HepG2 (cell line): ENCODE results near the gene ARHGAP10. TPM values are rescaled to one million over a fixed set of nuclear protein-coding genes. Genes with fewer than 3 reads are reported as not detected.

Experiments used
- ATAC-seq: fragments of 200-7000 bp; cut with Tn5 transposase; 3 replicates; pipeline ENCODE4 v1.9.1; 2020; ENCODE audit warnings: mild to moderate bottlenecking, moderate library complexity
- BruUV-seq: library from RNA; stranded (reverse); fragments of 400-500 nt; replicated peaks from 2 replicates; lab custom pipeline; 2021; lab: Mats Ljungman, UMichigan
- CTCF ChIA-PET: fragments of 300-600 bp; formaldehyde crosslinking; extraction: SDS; loops from one replicate; lab custom pipeline; 2021; ENCODE audit warnings: low total read pairs, inconsistent platforms, low intra/inter-chr PET ratio; lab: Yijun Ruan, JAX
- POLR2A ChIA-PET: fragments of 350-600 bp; sonication (Branson Sonifier 250); formaldehyde crosslinking; loops from one replicate; lab custom pipeline; 2020; ENCODE audit warnings: antibody characterized with exemption, inconsistent platforms; lab: Yijun Ruan, JAX
- DNase-seq: peaks from one replicate; pipeline ENCODE4 v3.0.0-alpha.2; 2015; ENCODE audit warnings: low spot score
- FAIRE-seq: peaks from 3 replicates; lab custom pipeline; 2011; peaks lifted over from hg19 to GRCh38; lab: Jason Lieb, UNC
- H2AFZ ChIP-seq: one replicate; pipeline ENCODE4 v1.6.1; 2011; ENCODE audit warnings: low read length, inconsistent platforms
- H3K27ac ChIP-seq: fragments of 300-600 bp; 3 replicates; pipeline ENCODE4 v1.8.0; 2011; ENCODE audit warnings: mixed run types, mild to moderate bottlenecking, mixed read lengths, low read length, inconsistent platforms; ENCODE audit not compliant: insufficient read depth; ENCODE audit errors: extremely low read length
- H3K27me3 ChIP-seq, 2 experiments: fragments of 200-600 bp in 1 of 2; 2 replicates in 1 of 2; 3 replicates in 1 of 2; pipeline versions ENCODE4 v1.6.0 to v1.8.0; 2011; ENCODE audit warnings: low read length in 2 of 2, mild to moderate bottlenecking in 2 of 2, moderate library complexity in 2 of 2, inconsistent platforms in 1 of 2; ENCODE audit not compliant: insufficient read depth in 2 of 2, control insufficient read depth in 1 of 2
- H3K36me3 ChIP-seq, 2 experiments: fragments of 200-600 bp in 1 of 2; replicated peaks in 1 of 2; 2 replicates in 1 of 2; 3 replicates in 1 of 2; pipeline versions ENCODE4 v1.5.1 to v1.8.0; 2011; ENCODE audit warnings: low read length in 2 of 2, inconsistent platforms in 1 of 2; ENCODE audit not compliant: insufficient read depth in 2 of 2, control insufficient read depth in 1 of 2
- H3K4me1 ChIP-seq: 2 replicates; pipeline ENCODE4 v1.5.1; 2012; ENCODE audit warnings: low read length, inconsistent platforms; ENCODE audit not compliant: insufficient read depth
- H3K4me2 ChIP-seq: 2 replicates; pipeline ENCODE4 v1.6.0; 2011; ENCODE audit warnings: low read depth, low read length, inconsistent platforms
- H3K4me3 ChIP-seq, 3 experiments: fragments of 200-600 bp in 1 of 3; sonication (generic), shearing (Covaris generic) in 1 of 3; replicated peaks in 1 of 3; 2 replicates each; pipeline ENCODE4 v1.5.1; 2011 to 2016; ENCODE audit warnings: low read length in 3 of 3, inconsistent platforms in 2 of 3, low read depth in 2 of 3, mild to moderate bottlenecking in 2 of 3, control low read depth in 1 of 3, mixed read lengths in 1 of 3; ENCODE audit not compliant: insufficient read depth in 1 of 3
- H3K79me2 ChIP-seq: one replicate; pipeline ENCODE4 v1.6.1; 2011; ENCODE audit warnings: low read length, inconsistent platforms; ENCODE audit not compliant: insufficient read depth
- H3K9ac ChIP-seq: 2 replicates; pipeline ENCODE4 v1.6.0; 2011; ENCODE audit warnings: mild to moderate bottlenecking, low read depth, low read length, inconsistent platforms; ENCODE audit not compliant: insufficient read depth
- H3K9me3 ChIP-seq: 2 replicates; pipeline ENCODE4 v1.5.1; 2012; ENCODE audit warnings: mild to moderate bottlenecking, low read length
- H4K20me1 ChIP-seq: 2 replicates; pipeline ENCODE4 v1.6.0; 2011; ENCODE audit warnings: inconsistent platforms, mild to moderate bottlenecking, low read length, moderate library complexity; ENCODE audit not compliant: insufficient read depth
- POLR2AphosphoS2 ChIP-seq: IDR thresholded peaks from 2 replicates; pipeline ENCODE4 v1.6.1; 2011; ENCODE audit warnings: low read depth, low read length, improper control_type of control experiment
- ZNF326 ChIP-seq: sonication (generic); formaldehyde crosslinking; IDR thresholded peaks from 2 replicates; pipeline ENCODE4 v1.4.0; 2020; ENCODE audit warnings: missing genetic modification reagents, borderline replicate concordance
- ZNF33A ChIP-seq: sonication (generic); formaldehyde crosslinking; IDR thresholded peaks from 2 replicates; pipeline ENCODE4 v1.5.1; 2020; ENCODE audit warnings: missing genetic modification reagents, mild to moderate bottlenecking, moderate library complexity, borderline replicate concordance
- WGBS: methylation state at CpG from one replicate; pipeline ENCODE4 v1.1.6; 2017; ENCODE audit warnings: low lambda C conversion rate; 5-methylcytosine and 5-hydroxymethylcytosine counted together
- in situ Hi-C: cut with HindIII; loops from 2 replicates; pipeline ENCODE4 v1.10.0; 2017; ENCODE audit warnings: low pct_unique_long_range_greater_than_20kb; ENCODE audit not compliant: extremely low pct_ligation_motif_present
- intact Hi-C: fragments of 100-400 bp; cut with micrococcal nuclease; formaldehyde crosslinking; loops from one replicate; pipeline ENCODE4 v1.10.0; 2022; ENCODE audit not compliant: unreplicated experiment
- polyA plus RNA-seq, 8 experiments: library from polyadenylated mRNA; depleted of rRNA in 3 of 8; stranded (reverse) in 7 of 8; unstranded in 1 of 8; fragments of >200 nt; fragmentation: Illumina TruSeq in 4 of 8; extraction: Trizol in 4 of 8; gene quantifications; 2 replicates each; pipeline versions ENCODE4 v1.2.1 to v1.2.3, GENCODE V29; 2011 to 2016; ENCODE audit warnings: low read depth in 4 of 8, missing spikeins in 1 of 8, mixed read lengths in 1 of 8; ENCODE audit not compliant: insufficient read depth in 1 of 8
- total RNA-seq, 5 experiments: library from RNA; depleted of rRNA; stranded (reverse); fragments of >200 nt; fragmentation: Illumina TruSeq; extraction: Trizol; gene quantifications; 2 replicates each; pipeline ENCODE4 v1.2.3, GENCODE V29; 2016; ENCODE audit warnings: low read depth in 1 of 5

Gene ARHGAP10
- total and polyA plus RNA-seq, 2 of the 13 experiments (the other 11 are each of a cell fraction or from before 2014, with no cell fraction given), result 0.45 to 1.6 TPM

GRCh38 chr4:147822128-147822527 lies 90.2 kb downstream of the ARHGAP10 start:
- FAIRE-seq (no peak), ATAC-seq (peak; percentile 31; the same call in 1 of the 3 replicates), DNase-seq (peak; percentile 39)
- intact Hi-C loops, result no loop called here
- no peaks in the 10 kb centered on the region for H3K9me3 ChIP-seq
- POLR2A ChIA-PET, result no interaction called here
- no peaks in the 10 kb centered on the region for H3K79me2 ChIP-seq
- in situ Hi-C loops, result no loop called here
- H3K9ac ChIP-seq, result no peak overlapping the region
- H4K20me1 ChIP-seq, result no peaks in the 10 kb centered on the region
- H3K36me3 ChIP-seq, result no peaks in the 10 kb centered on the region
- H2AFZ ChIP-seq, result no peak overlapping the region
- no peaks in the 10 kb centered on the region for H3K27me3 ChIP-seq
- no peaks in the 10 kb centered on the region for H3K4me1 ChIP-seq
- TF ChIP-seq ZNF326 (CRISPR knock-in tag) (no peak), POLR2AphosphoS2 (no peak)
- TF ChIP-seq, all 625 proteins: peak for 0
- no peak overlapping the region for H3K4me2 ChIP-seq
- CTCF ChIA-PET, result no interaction called here
- no peak overlapping the region for H3K4me3 ChIP-seq
- no peak overlapping the region for H3K27ac ChIP-seq
- BruUV-seq, result no TSS peak

- no peaks in the 10 kb centered on the region for H4K20me1 ChIP-seq
- H3K79me2 ChIP-seq, result no peaks in the 10 kb centered on the region
- no peaks in the 10 kb centered on the region for H3K4me1 ChIP-seq
- H3K27me3 ChIP-seq, result no peaks in the 10 kb centered on the region
- no peak overlapping the region for H3K27ac ChIP-seq
- FAIRE-seq (no peak), ATAC-seq (no peak), DNase-seq (no peak)
- H3K36me3 ChIP-seq, result no peaks in the 10 kb centered on the region
- CTCF ChIA-PET, result no interaction called here
- BruUV-seq, result no TSS peak
- no peak overlapping the region for H3K9ac ChIP-seq
- H3K4me2 ChIP-seq, result no peak overlapping the region
- POLR2A ChIA-PET, result no interaction called here
- no peak overlapping the region for H2AFZ ChIP-seq
- in situ Hi-C loops, result no loop called here
- no peak overlapping the region for H3K4me3 ChIP-seq
- no peak for TF ChIP-seq ZNF33A (CRISPR knock-in tag)
- H3K9me3 ChIP-seq, result no peaks in the 10 kb centered on the region
- 55% methylated on average over 3 of the region's 3 CpGs for WGBS
- intact Hi-C loops, result no loop called here
Observed at GRCh38 chr4:147823130-147823529, 91.2 kb downstream of the ARHGAP10 start.
